Loucy (cell line): ENCODE results near the gene PRRC2A.

Experiments
- H2AFZ ChIP-seq: fragments of 200-600 bp; sonication (generic); 2 replicates; pipeline ENCODE4 v1.6.0; 2016; ENCODE audit warnings: antibody characterized with exemption, mild to moderate bottlenecking, low read length, moderate library complexity
- H3F3A ChIP-seq: fragments of 200-600 bp; 2 replicates; pipeline ENCODE4 v1.6.0; 2016; ENCODE audit warnings: antibody characterized with exemption, low read depth, mild to moderate bottlenecking
- H3K27me3 ChIP-seq: fragments of 200-600 bp; sonication (generic); 2 replicates; pipeline ENCODE4 v1.6.1; 2014; ENCODE audit warnings: low read length, mild to moderate bottlenecking; ENCODE audit not compliant: insufficient read depth, poor library complexity, severe bottlenecking
- H3K36me3 ChIP-seq: fragments of 200-600 bp; sonication (generic); 2 replicates; pipeline ENCODE4 v1.6.1; 2016; ENCODE audit warnings: low read length; ENCODE audit not compliant: insufficient read depth
- H3K4me1 ChIP-seq: fragments of 200-600 bp; sonication (generic); 2 replicates; pipeline ENCODE4 v1.5.1; 2014; ENCODE audit warnings: low read length, mild to moderate bottlenecking; ENCODE audit not compliant: insufficient read depth, poor library complexity, severe bottlenecking
- H3K4me2 ChIP-seq: fragments of 200-600 bp; sonication (generic); 2 replicates; pipeline ENCODE4 v1.6.0; 2014; ENCODE audit warnings: antibody characterized with exemption, low read length, low read depth, mild to moderate bottlenecking; ENCODE audit not compliant: poor library complexity, severe bottlenecking
- H3K4me3 ChIP-seq: fragments of 200-600 bp; sonication (generic); 2 replicates; pipeline ENCODE4 v1.5.1; 2014; ENCODE audit warnings: low read length, mild to moderate bottlenecking, mixed read lengths; ENCODE audit not compliant: poor library complexity, severe bottlenecking
- H3K79me2 ChIP-seq: fragments of 200-600 bp; sonication (generic); 2 replicates; pipeline ENCODE4 v1.6.1; 2014; ENCODE audit warnings: low read length; ENCODE audit not compliant: insufficient read depth
- H3K9ac ChIP-seq: fragments of 200-600 bp; sonication (generic); 2 replicates; pipeline ENCODE4 v1.6.0; 2014; ENCODE audit warnings: mild to moderate bottlenecking, low read depth, low read length, moderate library complexity; ENCODE audit not compliant: poor library complexity, severe bottlenecking
- H3K9me2 ChIP-seq: fragments of 200-600 bp; sonication (generic); replicated peaks from 2 replicates; pipeline ENCODE4 v1.6.1; 2016; ENCODE audit warnings: low read depth, low read length, mixed read lengths
- H3K9me3 ChIP-seq: fragments of 200-600 bp; sonication (generic); 2 replicates; pipeline ENCODE4 v1.6.1; 2014; ENCODE audit warnings: mild to moderate bottlenecking, antibody characterized with exemption, low read length, low read depth; ENCODE audit not compliant: insufficient read depth
- H4K20me1 ChIP-seq: fragments of 200-600 bp; sonication (generic); 2 replicates; pipeline ENCODE4 v1.6.0; 2014; ENCODE audit warnings: antibody characterized with exemption, low read length, mild to moderate bottlenecking; ENCODE audit not compliant: insufficient read depth, poor library complexity, severe bottlenecking
- EZH2phosphoT487 ChIP-seq: fragments of 200-600 bp; IDR thresholded peaks from 2 replicates; pipeline ENCODE4 v1.6.1; 2018; ENCODE audit warnings: antibody characterized with exemption, mild to moderate bottlenecking, moderate library complexity, borderline replicate concordance
- TF ChIP-seq, protein P1 (sequence below): fragments of 200-600 bp; sonication (generic); conservative IDR thresholded peaks from 2 replicates; pipeline ENCODE4 v1.5.1; 2014; ENCODE audit warnings: mild to moderate bottlenecking, antibody characterized with exemption, low read length

The PRRC2A gene

DNA sequence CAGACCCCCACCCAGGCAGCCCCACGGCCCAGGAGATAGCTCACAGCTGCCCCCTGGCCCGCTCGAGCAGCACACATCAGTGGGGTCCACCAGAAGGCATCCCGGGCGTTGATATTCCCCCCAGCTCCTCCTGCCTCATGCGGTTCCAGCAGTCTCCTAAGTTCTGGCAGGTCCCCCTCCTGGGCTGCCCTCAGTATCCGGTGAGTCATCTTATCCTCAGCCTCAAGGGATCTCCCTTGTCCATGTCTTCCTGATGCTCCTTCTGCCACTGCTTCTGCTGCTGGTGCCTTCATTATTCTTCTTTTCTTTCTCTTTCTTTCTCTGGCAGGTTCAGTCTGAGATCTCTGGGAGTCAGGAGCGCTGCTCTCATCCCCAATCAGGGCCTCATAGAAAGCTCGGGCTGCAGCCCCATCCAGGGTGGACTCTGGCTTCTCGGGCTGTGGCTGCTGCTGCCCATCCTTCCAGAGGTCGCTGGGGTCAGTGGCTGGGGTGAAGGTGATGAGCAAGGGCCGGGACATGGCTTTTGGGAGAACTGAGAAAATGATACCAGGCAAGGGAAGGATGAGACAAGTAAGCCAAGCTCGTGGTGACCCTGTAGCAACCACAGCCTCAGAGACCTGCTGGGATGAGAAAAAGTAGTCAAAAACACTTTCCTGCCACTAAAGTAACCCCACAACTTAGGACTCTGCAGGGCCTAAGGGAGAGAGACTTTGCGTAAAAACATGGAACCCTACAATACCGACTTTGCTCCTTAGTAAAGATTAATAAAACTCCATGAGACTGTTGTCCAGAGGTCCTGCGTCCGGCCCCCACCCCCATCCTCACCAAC is 43.7 kb downstream of the PRRC2A start:
- Histone ChIP-seq H3K4me1 (peaks cover 56% of the 10 kb centered on the region), H4K20me1 (peaks cover 23% of the 10 kb centered on the region), H3K36me3 (peaks cover 20% of the 10 kb centered on the region; the same call in 1 of the 2 replicates)

DNA sequence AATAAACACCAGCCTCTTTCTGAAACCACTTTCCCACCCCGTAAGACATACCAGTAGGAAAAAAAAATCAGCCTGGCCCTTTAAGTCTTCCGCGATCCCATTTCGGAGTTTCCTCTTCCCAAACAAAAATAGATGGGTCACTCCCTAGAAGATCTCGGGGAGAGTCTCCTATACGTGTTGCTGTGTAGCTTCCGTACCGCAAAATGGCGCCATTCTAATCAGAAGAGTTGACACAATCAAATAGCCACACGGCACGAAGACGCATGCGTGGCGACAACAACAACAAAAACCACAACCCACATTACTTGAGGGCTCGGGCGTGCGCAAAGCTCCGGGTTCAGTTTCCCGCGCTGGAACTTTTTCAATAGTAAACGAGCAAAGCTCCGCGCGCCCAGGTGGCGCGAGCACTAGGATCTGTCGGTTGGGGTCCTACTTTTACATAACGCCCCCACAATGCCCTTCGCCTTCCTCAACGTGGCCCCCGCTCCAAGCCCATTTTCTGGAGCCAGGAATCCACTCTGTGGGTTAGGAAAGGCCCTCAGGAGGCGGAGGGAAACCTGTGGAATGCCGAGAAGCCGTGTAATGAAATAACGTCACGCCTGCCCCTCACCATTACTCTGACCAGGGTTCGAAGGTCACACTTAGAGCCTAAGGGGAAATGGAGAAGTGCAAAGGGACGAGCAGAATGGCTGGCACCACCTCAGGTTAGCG is 44.4 kb downstream of the PRRC2A start, which contains the start of gene GPANK1:
GPANK1 (minus strand) TSS at position 208 of the 711 bp plus-strand sequence. CDS start 519 bp downstream, outside the sequence.
- Histone ChIP-seq H3K4me2 (peak within 1 kb of the TSS; percentile 95), H3K4me1 (peaks cover 49% of the 10 kb centered on the region), H3K9ac (peak within 1 kb of the TSS; percentile 98), H3K36me3 (peaks cover 28% of the 10 kb centered on the region; the same call in 1 of the 2 replicates), H3F3A (no peaks in the 10 kb centered on the region), H3K9me2 (no peaks in the 10 kb centered on the region), H3K27me3 (no peaks in the 10 kb centered on the region), H3K79me2 (peaks cover 74% of the 10 kb centered on the region), H2AFZ (peak within 1 kb of the TSS; percentile 68), H3K9me3 (no peaks in the 10 kb centered on the region), H4K20me1 (peaks cover 19% of the 10 kb centered on the region), H3K4me3 (peak within 1 kb of the TSS; percentile 88)
- TF ChIP-seq, protein P1, sequence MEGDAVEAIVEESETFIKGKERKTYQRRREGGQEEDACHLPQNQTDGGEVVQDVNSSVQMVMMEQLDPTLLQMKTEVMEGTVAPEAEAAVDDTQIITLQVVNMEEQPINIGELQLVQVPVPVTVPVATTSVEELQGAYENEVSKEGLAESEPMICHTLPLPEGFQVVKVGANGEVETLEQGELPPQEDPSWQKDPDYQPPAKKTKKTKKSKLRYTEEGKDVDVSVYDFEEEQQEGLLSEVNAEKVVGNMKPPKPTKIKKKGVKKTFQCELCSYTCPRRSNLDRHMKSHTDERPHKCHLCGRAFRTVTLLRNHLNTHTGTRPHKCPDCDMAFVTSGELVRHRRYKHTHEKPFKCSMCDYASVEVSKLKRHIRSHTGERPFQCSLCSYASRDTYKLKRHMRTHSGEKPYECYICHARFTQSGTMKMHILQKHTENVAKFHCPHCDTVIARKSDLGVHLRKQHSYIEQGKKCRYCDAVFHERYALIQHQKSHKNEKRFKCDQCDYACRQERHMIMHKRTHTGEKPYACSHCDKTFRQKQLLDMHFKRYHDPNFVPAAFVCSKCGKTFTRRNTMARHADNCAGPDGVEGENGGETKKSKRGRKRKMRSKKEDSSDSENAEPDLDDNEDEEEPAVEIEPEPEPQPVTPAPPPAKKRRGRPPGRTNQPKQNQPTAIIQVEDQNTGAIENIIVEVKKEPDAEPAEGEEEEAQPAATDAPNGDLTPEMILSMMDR: no peak
- no peak for TF ChIP-seq EZH2phosphoT487

More for the DNA sequence above, 43.7 kb downstream of the PRRC2A start:
- Histone ChIP-seq H3K27me3 (no peaks in the 10 kb centered on the region), H3K9me3 (no peaks in the 10 kb centered on the region), H2AFZ (peak overlapping the region; percentile 68; the same call in 1 of the 2 replicates), H3K9me2 (no peaks in the 10 kb centered on the region), H3K4me3 (peak overlapping the region; percentile 88), H3K4me2 (peak overlapping the region; percentile 95), H3F3A (no peaks in the 10 kb centered on the region), H3K79me2 (peaks cover 74% of the 10 kb centered on the region), H3K9ac (peak overlapping the region; percentile 98)
- TF ChIP-seq EZH2phosphoT487: no peak
- TF ChIP-seq, protein P1: no peak; the same call in 1 of the 2 replicates

DNA sequence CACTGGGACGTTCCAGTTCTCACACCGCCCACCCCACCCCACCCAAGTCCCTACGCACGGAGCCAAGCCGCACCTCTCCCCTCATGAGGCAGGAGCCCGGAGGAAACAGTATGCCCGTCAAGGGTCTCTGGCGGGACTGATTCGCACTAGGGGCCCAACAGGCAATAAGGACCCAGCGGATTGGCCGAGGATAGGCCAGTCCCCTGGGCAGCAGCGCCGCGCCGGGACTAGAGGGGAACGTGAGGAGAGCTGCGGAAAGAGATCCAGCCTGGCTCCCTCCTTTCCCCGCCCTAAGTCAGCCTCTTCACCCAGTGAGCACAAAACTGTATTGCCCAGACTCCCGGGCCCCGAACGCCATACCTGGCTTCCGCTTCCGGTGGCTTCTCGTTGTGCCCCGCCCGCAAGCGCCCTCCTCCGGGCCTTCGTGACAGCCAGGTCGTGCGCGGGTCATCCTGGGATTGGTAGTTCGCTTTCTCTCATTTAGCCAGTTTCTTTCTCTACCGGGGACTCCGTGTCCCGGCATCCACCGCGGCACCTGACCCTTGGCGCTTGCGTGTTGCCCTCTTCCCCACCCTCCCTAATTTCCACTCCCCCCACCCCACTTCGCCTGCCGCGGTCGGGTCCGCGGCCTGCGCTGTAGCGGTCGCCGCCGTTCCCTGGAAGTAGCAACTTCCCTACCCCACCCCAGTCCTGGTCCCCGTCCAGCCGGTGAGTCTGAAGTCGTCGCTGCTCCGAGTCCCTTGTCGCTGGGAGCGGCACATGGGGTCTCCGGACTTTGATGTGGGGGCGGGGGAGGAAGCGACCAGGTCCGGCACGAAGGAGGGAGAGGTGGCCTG is 45.2 kb downstream of the PRRC2A start, which contains the start of gene CSNK2B:
CSNK2B (plus strand) TSS at position 580 of the 836 bp plus-strand sequence. CDS start 752 bp downstream, outside the sequence.
- Histone ChIP-seq H3K9ac (peak within 1 kb of the TSS; percentile 98), H3K36me3 (peaks cover 35% of the 10 kb centered on the region; the same call in 1 of the 2 replicates), H2AFZ (peak within 1 kb of the TSS; percentile 68), H3K9me3 (no peaks in the 10 kb centered on the region), H4K20me1 (peaks cover 21% of the 10 kb centered on the region), H3F3A (no peaks in the 10 kb centered on the region), H3K4me1 (peaks cover 43% of the 10 kb centered on the region), H3K27me3 (no peaks in the 10 kb centered on the region), H3K9me2 (no peaks in the 10 kb centered on the region), H3K4me2 (peak within 1 kb of the TSS; percentile 99), H3K79me2 (peaks cover 74% of the 10 kb centered on the region), H3K4me3 (peak within 1 kb of the TSS; percentile 88)
- TF ChIP-seq, protein P1: no peak
- TF ChIP-seq EZH2phosphoT487: no peak
